PC-9 (cell line): ENCODE measurements around the gene CD28. TPM values are rescaled to one million over a fixed set of nuclear protein-coding genes. Genes with fewer than 3 reads are reported as not detected.
"Not testable (repeated sequence)": the region's sequence is repeated elsewhere in the genome, so short reads cannot be mapped to it uniquely, and the experiment has no call there.

Source experiments
- BruUV-seq: library from RNA; stranded (reverse); fragments of 400-500 nt; replicated peaks from 2 replicates; lab custom pipeline; 2021; lab: Mats Ljungman, UMichigan
- CTCF ChIA-PET: fragments of 300-600 bp; sonication (Branson Sonifier 250); formaldehyde crosslinking; loops from one replicate; lab custom pipeline; 2022; ENCODE audit warnings: antibody characterized with exemption; lab: Charles Lee
- POLR2A ChIA-PET: fragments of 300-600 bp; sonication (Branson Sonifier 250); formaldehyde crosslinking; loops from one replicate; lab custom pipeline; 2022; ENCODE audit warnings: antibody characterized with exemption; ENCODE audit not compliant: unreplicated experiment; lab: Charles Lee
- DNase-seq, 2 experiments: peaks; one replicate each; pipeline versions ENCODE4 v3.0.0 to v3.0.0-alpha.2; 2015 to 2022; ENCODE audit warnings: mixed read lengths in 1 of 2
- H2AFZ ChIP-seq: fragments of 200-600 bp; sonication (generic); 2 replicates; pipeline ENCODE4 v1.8.1; 2017; ENCODE audit warnings: antibody characterized with exemption
- H3F3A ChIP-seq: fragments of 200-600 bp; sonication (generic); 2 replicates; pipeline ENCODE4 v1.8.1; 2017; ENCODE audit warnings: antibody characterized with exemption, mild to moderate bottlenecking, low read depth; ENCODE audit not compliant: insufficient read depth
- H3K27ac ChIP-seq: fragments of 200-600 bp; sonication (generic); 2 replicates; pipeline ENCODE4 v1.6.1; 2016; ENCODE audit warnings: mixed run types
- H3K27me3 ChIP-seq: fragments of 200-600 bp; sonication (generic); 2 replicates; pipeline ENCODE4 v1.6.1; 2016; ENCODE audit warnings: low read depth, mixed run types; ENCODE audit not compliant: insufficient read depth
- H3K36me3 ChIP-seq: fragments of 200-600 bp; sonication (generic); 2 replicates; pipeline ENCODE4 v1.6.1; 2016; ENCODE audit warnings: low read depth, mixed run types
- H3K4me1 ChIP-seq: fragments of 200-600 bp; sonication (generic); replicated peaks from 2 replicates; pipeline ENCODE4 v1.6.1; 2016; ENCODE audit warnings: mixed run types; ENCODE audit not compliant: insufficient read depth
- H3K4me2 ChIP-seq: fragments of 200-600 bp; sonication (generic); 2 replicates; pipeline ENCODE4 v1.6.1; 2017; ENCODE audit warnings: mixed run types
- H3K4me3 ChIP-seq: fragments of 200-600 bp; sonication (generic); 2 replicates; pipeline ENCODE4 v1.6.1; 2016; ENCODE audit warnings: mixed run types
- H3K79me2 ChIP-seq: fragments of 200-600 bp; sonication (generic); 2 replicates; pipeline ENCODE4 v1.6.1; 2017; ENCODE audit warnings: low read depth, mixed run types
- H3K9me2 ChIP-seq: fragments of 200-600 bp; sonication (generic); 2 replicates; pipeline ENCODE4 v1.8.1; 2017; ENCODE audit warnings: mild to moderate bottlenecking; ENCODE audit not compliant: insufficient read depth
- H3K9me3 ChIP-seq: fragments of 200-600 bp; sonication (generic); 2 replicates; pipeline ENCODE4 v1.8.1; 2016; ENCODE audit warnings: low read depth; ENCODE audit not compliant: insufficient read depth
- H4K20me1 ChIP-seq: fragments of 200-600 bp; sonication (generic); 2 replicates; pipeline ENCODE4 v1.8.1; 2017; ENCODE audit not compliant: insufficient read depth
- CTCF ChIP-seq: fragments of 200-600 bp; sonication (generic); conservative IDR thresholded peaks from 2 replicates; pipeline ENCODE4 v1.6.1; 2017; ENCODE audit warnings: mixed run types, antibody characterized with exemption, mild to moderate bottlenecking, moderate library complexity
- EZH2 ChIP-seq: fragments of 200-600 bp; sonication (generic); IDR thresholded peaks from 2 replicates; pipeline ENCODE4 v1.8.0; 2017; ENCODE audit warnings: antibody characterized with exemption, low read depth
- intact Hi-C: fragments of 100-400 bp; cut with micrococcal nuclease; formaldehyde crosslinking; loops from one replicate; pipeline ENCODE4 v1.10.0; 2022; ENCODE audit not compliant: unreplicated experiment
- total RNA-seq: library from RNA; stranded (reverse); gene quantifications from 2 replicates; pipeline ENCODE4 v1.2.3, GENCODE V29; 2021

The CD28 gene
- total RNA-seq, 1 experiment from 2014 or later: not detected

GRCh38 chr2:203775684-203776083 is 69.2 kb downstream of the CD28 start:
- no peaks in the 10 kb centered on the region for H3K36me3 ChIP-seq
- no peak overlapping the region for H2AFZ ChIP-seq

GRCh38 chr2:203777030-203777429 is 70.6 kb downstream of the CD28 start:
- ChIA-PET POLR2A (no interaction called here), CTCF (no interaction called here)
- Histone ChIP-seq H3K4me2 (no peak overlapping the region), H3K36me3 (no peaks in the 10 kb centered on the region), H2AFZ (no peak overlapping the region), H3K9me2 (no peaks in the 10 kb centered on the region), H3K4me3 (no peak overlapping the region), H3K4me1 (peaks cover 7% of the 10 kb centered on the region; the same call in 1 of the 2 replicates), H3K79me2 (no peaks in the 10 kb centered on the region), H3F3A (no peaks in the 10 kb centered on the region), H3K9me3 (no peaks in the 10 kb centered on the region), H3K27ac (no peak overlapping the region), H3K27me3 (no peaks in the 10 kb centered on the region), H4K20me1 (no peaks in the 10 kb centered on the region)
- DNase-seq: no peak
- TF ChIP-seq EZH2 (no peak), CTCF (no peak)
- intact Hi-C loops: no loop called here
- BruUV-seq: no TSS peak

More at GRCh38 chr2:203775684-203776083, 69.2 kb downstream of the CD28 start:
- TF ChIP-seq EZH2: no peak
- TF ChIP-seq CTCF: no peak
- no peak for DNase-seq
- Histone ChIP-seq H3K79me2 (no peaks in the 10 kb centered on the region), H3F3A (no peaks in the 10 kb centered on the region), H3K27me3 (no peaks in the 10 kb centered on the region), H3K9me3 (no peaks in the 10 kb centered on the region), H3K4me2 (no peak overlapping the region), H3K27ac (no peak overlapping the region), H4K20me1 (no peaks in the 10 kb centered on the region), H3K4me1 (no peaks in the 10 kb centered on the region), H3K4me3 (no peak overlapping the region), H3K9me2 (no peaks in the 10 kb centered on the region)
- CTCF ChIA-PET: interaction anchor here (0.6 kb wide), 1 partner anchor 477 kb away, joined by 6 read pairs; no protein-coding TSS in a partner anchor
- intact Hi-C loops: no loop called here
- POLR2A ChIA-PET: interaction anchor here (0.7 kb wide), 1 partner anchor 106 kb away, joined by 5 read pairs; no protein-coding TSS in a partner anchor
- no TSS peak for BruUV-seq

GRCh38 chr2:203779477-203780073 is 73.1 kb downstream of the CD28 start:
- H3K79me2 ChIP-seq, intact Hi-C loops, H3F3A ChIP-seq, H3K36me3 ChIP-seq, POLR2A ChIA-PET, H3K27me3 ChIP-seq, CTCF ChIA-PET, H3K9me2 ChIP-seq, H3K27ac ChIP-seq, H2AFZ ChIP-seq, H3K9me3 ChIP-seq, H3K4me2 ChIP-seq, H3K4me3 ChIP-seq, BruUV-seq, H4K20me1 ChIP-seq, DNase-seq: not testable (repeated sequence)
- H3K4me1 ChIP-seq: peaks cover 12% of the 10 kb centered on the region

GRCh38 chr2:203780231-203780630 is 73.8 kb downstream of the CD28 start:
- Histone ChIP-seq H3K4me2 (no peak overlapping the region), H3K9me2 (no peaks in the 10 kb centered on the region), H3K4me1 (peaks cover 12% of the 10 kb centered on the region), H3K4me3 (no peak overlapping the region), H3K9me3 (no peaks in the 10 kb centered on the region), H3K36me3 (no peaks in the 10 kb centered on the region), H4K20me1 (no peaks in the 10 kb centered on the region), H3K79me2 (no peaks in the 10 kb centered on the region), H3K27ac (no peak overlapping the region), H3K27me3 (no peaks in the 10 kb centered on the region), H2AFZ (no peak overlapping the region), H3F3A (no peaks in the 10 kb centered on the region)
- DNase-seq: no peak
- no TSS peak for BruUV-seq
- ChIA-PET CTCF (no interaction called here), POLR2A (no interaction called here)
- intact Hi-C loops: no loop called here
- TF ChIP-seq EZH2 (no peak), CTCF (no peak)
